A549 treated with AZD2906 at 1 μM for 4 hours (cell line): Measurements from ENCODE around the gene BTBD3. TPM values are rescaled to one million over a fixed set of nuclear protein-coding genes. Genes with fewer than 3 reads are reported as not detected.

Experiments used
- total RNA-seq: library from RNA; stranded (reverse); fragments of 200-300 nt; extraction: Qiagen RNA extraction; gene quantifications from 5 replicates; pipeline ENCODE4 v1.2.3, GENCODE V29; 2022

The BTBD3 gene
- total RNA-seq = 15.0 to 16.9 TPM (median 15.9 TPM) in 5 replicates

DNA sequence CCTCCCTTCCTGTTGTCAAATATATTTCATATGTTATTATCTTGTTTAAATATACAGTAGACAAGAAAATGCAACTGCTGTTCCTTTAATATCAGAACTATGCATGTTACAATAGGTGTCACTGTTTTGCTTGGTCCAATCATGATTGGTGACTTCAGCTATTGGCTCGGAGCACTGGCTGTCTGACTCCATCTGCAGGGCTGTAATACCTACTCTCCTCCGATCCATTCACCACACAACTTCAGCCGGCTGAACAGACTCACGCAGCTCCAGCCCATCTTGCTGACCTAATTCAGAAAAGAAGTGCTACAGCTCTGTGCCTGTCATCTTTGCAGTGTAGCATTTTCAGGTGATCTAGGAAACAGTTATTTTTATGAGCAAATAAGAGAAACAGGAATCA lies at the start of gene BTBD3:
Gene BTBD3, plus strand, starts transcription at position 231 of the 400 bp plus-strand sequence. CDS start 383 bp downstream, outside the sequence.

